ENCODE measurements around the gene GOLM1. TPM values are rescaled to one million over a fixed set of nuclear protein-coding genes. Genes with fewer than 3 reads are reported as not detected.

The GOLM1 gene
- total and polyA plus RNA-seq, 11 donors = 1.9 to 16.8 (median 3.8) TPM

GRCh38 chr9:86069206-86069869, 30.0 kb downstream of the GOLM1 start:
- H3K4me1 ChIP-seq = no peaks in the 10 kb centered on the region
- no peaks in the 10 kb centered on the region for H3K36me3 ChIP-seq
- peak in 1 of 4 donors; percentile 33 for ATAC-seq
- no peaks in the 10 kb centered on the region for H3K9me3 ChIP-seq
- intact Hi-C loops (cut with DNase I) = no loop called here
- 79 to 87% (median 82%) methylated on average over 7 of the region's 7 CpGs for WGBS, 4 donors
- H3K4me3 ChIP-seq = no peak overlapping the region
- no peak for TF ChIP-seq POLR2A (IDR thresholded peaks at IDR 0.05)
- TF ChIP-seq CTCF (IDR thresholded peaks at IDR 0.05) = no peak
- DNase-seq = no peak
- no peaks in the 10 kb centered on the region for H3K27me3 ChIP-seq
- no peak overlapping the region for H3K27ac ChIP-seq

GRCh38 chr9:86064220-86064619, 35.1 kb downstream of the GOLM1 start:
- TF ChIP-seq CTCF (IDR thresholded peaks at IDR 0.05) (no peak), POLR2A (IDR thresholded peaks at IDR 0.05) (no peak)
- no peak overlapping the region for H3K4me3 ChIP-seq
- DNase-seq = no peak
- no peaks in the 10 kb centered on the region for H3K36me3 ChIP-seq
- no peak overlapping the region for H3K27ac ChIP-seq
- no peaks in the 10 kb centered on the region for H3K9me3 ChIP-seq
- no peaks in the 10 kb centered on the region for H3K27me3 ChIP-seq
- no peaks in the 10 kb centered on the region for H3K4me1 ChIP-seq
- intact Hi-C loops (cut with DNase I) = no loop called here
- ATAC-seq = no peak
- WGBS, 4 donors = 86 to 92% (median 89%) methylated on average over 2 of the region's 2 CpGs

- intact Hi-C loops (cut with DNase I) = no loop called here
- no peak for DNase-seq
- Histone ChIP-seq H3K4me3 (no peak overlapping the region), H3K9me3 (no peaks in the 10 kb centered on the region), H3K27me3 (no peaks in the 10 kb centered on the region), H3K36me3 (no peaks in the 10 kb centered on the region), H3K27ac (no peak overlapping the region), H3K4me1 (no peaks in the 10 kb centered on the region)
- ATAC-seq = no peak
- WGBS, 4 donors = 86 to 91% (median 89%) methylated on average over 16 of the region's 16 CpGs
- TF ChIP-seq CTCF (IDR thresholded peaks at IDR 0.05) (no peak), POLR2A (IDR thresholded peaks at IDR 0.05) (no peak)
These were observed 36.3 kb downstream of the GOLM1 start for GRCh38 chr9:86062845-86063693.

GRCh38 chr9:86061972-86062739, 37.2 kb downstream of the GOLM1 start:
- no peak for TF ChIP-seq CTCF (IDR thresholded peaks at IDR 0.05)

More at GRCh38 chr9:86061972-86062739, 37.2 kb downstream of the GOLM1 start:
- H3K27me3 ChIP-seq = no peaks in the 10 kb centered on the region
- no peaks in the 10 kb centered on the region for H3K4me1 ChIP-seq
- 82 to 84% (median 83%) methylated on average over 10 to 11 of the region's 11 CpGs for WGBS, 4 donors
- no peaks in the 10 kb centered on the region for H3K9me3 ChIP-seq
- no peak overlapping the region for H3K4me3 ChIP-seq
- H3K36me3 ChIP-seq = no peaks in the 10 kb centered on the region
- no peak for ATAC-seq
- intact Hi-C loops (cut with DNase I) = no loop called here
- no peak overlapping the region for H3K27ac ChIP-seq
- no peak for DNase-seq

Data from heart left ventricle (tissue), 16 donors.